ENCODE data around the gene BRCA1.

The BRCA1 gene

GRCh38 chr17:43027091-43028032, 97.8 kb downstream of the BRCA1 start:
- Mint-ChIP-seq H3K27me3 (ENCODE audit: low read depth, poor library complexity) (no peaks in the 10 kb centered on the region), H3K27ac (no peak overlapping the region), H3K4me1 (peaks cover 61% of the 10 kb centered on the region), H3K4me3 (peak overlapping the region; percentile 65), H3K36me3 (ENCODE audit: low read depth) (no peaks in the 10 kb centered on the region), H3K9me3 (no peaks in the 10 kb centered on the region)
- DNase-seq = no peak
- no peak for TF ChIP-seq CTCF (IDR thresholded peaks at IDR 0.05)

DNA sequence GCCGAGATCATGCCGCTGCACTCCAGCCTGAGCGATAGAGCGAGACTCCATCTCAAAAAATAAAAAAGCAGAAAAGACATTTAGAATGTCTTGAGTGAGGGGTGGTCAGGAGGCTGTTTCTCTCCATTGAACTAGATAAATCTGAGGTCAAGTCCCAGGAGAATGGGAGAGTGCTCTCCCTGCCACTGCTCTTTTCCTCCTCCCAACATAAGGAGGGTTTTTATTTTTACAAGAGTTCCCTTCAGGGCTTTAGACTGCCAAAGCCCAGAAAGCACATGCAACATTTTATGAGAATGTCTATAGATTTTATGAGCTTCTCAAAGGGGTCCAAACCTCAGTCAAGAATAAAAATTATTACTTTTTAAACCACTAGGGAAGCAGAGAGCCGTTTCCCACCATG, 98.6 kb downstream of the BRCA1 start:
- Mint-ChIP-seq H3K9me3 (no peaks in the 10 kb centered on the region), H3K27ac (no peak overlapping the region), H3K4me1 (peaks cover 60% of the 10 kb centered on the region), H3K36me3 (ENCODE audit: low read depth) (no peaks in the 10 kb centered on the region), H3K4me3 (peak overlapping the region; percentile 65), H3K27me3 (ENCODE audit: low read depth, poor library complexity) (no peaks in the 10 kb centered on the region)
- TF ChIP-seq CTCF (IDR thresholded peaks at IDR 0.05) = no peak
- DNase-seq = no peak

GRCh38 chr17:43025766-43026537, 99.2 kb downstream of the BRCA1 start:
- H3K4me3 Mint-ChIP-seq = peak overlapping the region; percentile 92
- H3K27ac Mint-ChIP-seq = no peak overlapping the region
- no peaks in the 10 kb centered on the region for H3K9me3 Mint-ChIP-seq
- DNase-seq = no peak
- peaks cover 61% of the 10 kb centered on the region for H3K4me1 Mint-ChIP-seq
- no peaks in the 10 kb centered on the region for H3K27me3 Mint-ChIP-seq (ENCODE audit: low read depth, poor library complexity)
- TF ChIP-seq CTCF (IDR thresholded peaks at IDR 0.05) = no peak
- H3K36me3 Mint-ChIP-seq (ENCODE audit: low read depth) = no peaks in the 10 kb centered on the region

DNA sequence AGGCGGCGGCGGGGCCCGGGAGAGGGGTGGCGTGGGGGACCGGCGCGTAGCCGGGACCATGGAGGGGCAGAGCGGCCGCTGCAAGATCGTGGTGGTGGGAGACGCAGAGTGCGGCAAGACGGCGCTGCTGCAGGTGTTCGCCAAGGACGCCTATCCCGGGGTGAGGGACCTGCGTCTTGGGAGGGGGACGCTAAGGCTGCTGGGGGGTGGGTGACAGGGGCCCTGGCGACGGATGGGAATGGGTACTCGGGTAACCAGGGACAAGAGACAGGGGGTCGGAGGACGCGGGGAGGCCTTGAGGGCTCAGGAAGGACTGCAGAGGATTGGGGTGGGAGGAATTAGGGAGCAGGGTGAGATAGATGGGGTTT, 99.9 kb downstream of the BRCA1 start:
- peaks cover 61% of the 10 kb centered on the region for H3K4me1 Mint-ChIP-seq
- no peaks in the 10 kb centered on the region for H3K36me3 Mint-ChIP-seq (ENCODE audit: low read depth)
- H3K27me3 Mint-ChIP-seq (ENCODE audit: low read depth, poor library complexity) = no peaks in the 10 kb centered on the region
- H3K27ac Mint-ChIP-seq = no peak overlapping the region
- H3K4me3 Mint-ChIP-seq = peak overlapping the region; percentile 92
- TF ChIP-seq CTCF (IDR thresholded peaks at IDR 0.05) = no peak
- H3K9me3 Mint-ChIP-seq = no peaks in the 10 kb centered on the region
- DNase-seq = no peak

DNA sequence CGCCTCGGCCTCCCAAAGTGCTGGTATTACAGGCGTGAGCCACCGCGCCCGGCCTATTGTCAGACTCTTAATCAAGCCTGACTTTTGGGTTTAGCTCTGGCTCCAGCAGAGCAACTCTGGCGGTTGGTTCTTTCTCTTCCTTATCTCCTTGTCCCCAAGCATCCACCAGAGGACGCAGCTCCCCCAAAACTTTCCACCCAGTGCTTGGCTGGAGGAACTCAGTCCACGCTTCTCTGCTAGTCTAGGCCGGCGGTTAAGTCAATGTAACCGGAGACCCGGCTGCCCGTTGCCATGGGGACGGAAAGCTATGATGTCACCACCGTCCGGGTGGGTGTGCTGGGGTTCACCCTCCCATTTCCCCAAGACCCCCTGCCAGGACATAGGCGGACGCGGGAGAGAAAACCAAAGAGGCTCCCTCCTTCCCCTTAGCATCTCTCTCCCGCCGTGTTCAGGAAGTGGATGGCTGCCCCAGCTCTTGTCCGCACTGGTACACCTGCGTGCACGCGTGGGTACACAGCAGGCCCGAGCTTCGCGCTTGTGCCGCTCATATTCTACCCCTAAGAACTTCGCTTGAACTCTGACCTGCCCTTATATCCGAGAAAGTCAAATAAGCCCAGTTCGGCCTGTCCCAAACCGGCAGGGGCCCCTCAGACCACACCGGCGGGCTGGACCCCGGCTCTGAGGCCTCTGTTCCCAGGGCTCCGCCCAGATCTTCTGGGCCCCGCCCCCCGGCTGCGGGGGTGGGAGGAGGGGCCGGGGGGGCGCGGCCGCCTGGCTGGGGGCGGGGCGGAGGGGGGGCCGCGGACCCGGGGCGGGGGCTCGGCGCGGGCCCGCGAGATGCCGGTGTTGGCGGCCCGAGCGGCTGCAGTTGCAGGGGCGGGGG, 100.5 kb downstream of the BRCA1 start, which contains the start of gene RND2:
TSS of gene RND2 (plus strand) at position 825 of the 883 bp plus-strand sequence. CDS start 117 bp downstream, outside the sequence.
- Mint-ChIP-seq H3K4me1 (peaks cover 61% of the 10 kb centered on the region), H3K27ac (peak within 1 kb of the TSS; percentile 97), H3K27me3 (ENCODE audit: low read depth, poor library complexity) (no peaks in the 10 kb centered on the region), H3K9me3 (no peaks in the 10 kb centered on the region), H3K4me3 (peak within 1 kb of the TSS; percentile 92), H3K36me3 (ENCODE audit: low read depth) (no peaks in the 10 kb centered on the region)
- peak; percentile 57 for TF ChIP-seq CTCF (IDR thresholded peaks at IDR 0.05)
- DNase-seq = peak; percentile 90
